GM21825 (cell line): ENCODE data around the gene DSE.

ENCODE experiments used
- ATAC-seq: cut with Tn5 transposase; IDR thresholded peaks from one replicate; pipeline ENCODE4 v1.9.1; 2021; ENCODE audit warnings: mild to moderate bottlenecking, moderate library complexity; ENCODE audit not compliant: unreplicated experiment

DSE gene

GRCh38 chr6:116444575-116444974, 73.8 kb downstream of the DSE start:
- no peak for ATAC-seq

- ATAC-seq: no peak
Measured at GRCh38 chr6:116445102-116445501, 74.4 kb downstream of the DSE start.

GRCh38 chr6:116446399-116446798, 75.7 kb downstream of the DSE start:
- ATAC-seq: no peak

GRCh38 chr6:116447052-116447451, 76.3 kb downstream of the DSE start:
- ATAC-seq: no peak

GRCh38 chr6:116447496-116448011, 76.8 kb downstream of the DSE start:
- ATAC-seq: no peak

GRCh38 chr6:116449565-116449964, 78.8 kb downstream of the DSE start:
- ATAC-seq: no peak

GRCh38 chr6:116450185-116450710, 79.5 kb downstream of the DSE start:
- no peak for ATAC-seq

- peak; percentile 78 for ATAC-seq
Measured at GRCh38 chr6:116450769-116451740, 80.3 kb downstream of the DSE start.

- no peak for ATAC-seq
Measured at GRCh38 chr6:116451916-116452315, 81.2 kb downstream of the DSE start.

GRCh38 chr6:116452531-116452930, 81.8 kb downstream of the DSE start:
- no peak for ATAC-seq

- ATAC-seq: no peak
Measured at GRCh38 chr6:116456106-116456505, 85.4 kb downstream of the DSE start.

- ATAC-seq: no peak
Measured at GRCh38 chr6:116456927-116457326, 86.2 kb downstream of the DSE start.

GRCh38 chr6:116458264-116458663, 87.5 kb downstream of the DSE start:
- no peak for ATAC-seq

GRCh38 chr6:116459927-116460326, 89.2 kb downstream of the DSE start:
- no peak for ATAC-seq

GRCh38 chr6:116461331-116461931, 90.7 kb downstream of the DSE start, which contains the start of gene CALHM6:
Gene CALHM6, plus strand, starts transcription at chr6:116461375. Its CDS starts 555 bp downstream, at chr6:116461930.
- no peak for ATAC-seq

- ATAC-seq: peak; percentile 83
Measured at GRCh38 chr6:116461932-116462885, 91.5 kb downstream of the DSE start.

- ATAC-seq: no peak
Measured at GRCh38 chr6:116463301-116463700, 92.6 kb downstream of the DSE start.

- ATAC-seq: no peak
Measured at GRCh38 chr6:116465246-116465645, 94.5 kb downstream of the DSE start.

GRCh38 chr6:116467096-116467495, 96.3 kb downstream of the DSE start:
- no peak for ATAC-seq

- ATAC-seq: no peak
Measured at GRCh38 chr6:116467514-116467913, 96.8 kb downstream of the DSE start.
